Esophagus muscularis mucosa (tissue), 4 donors: ENCODE results near the gene INTS13. TPM values are rescaled to one million over a fixed set of nuclear protein-coding genes. Genes with fewer than 3 reads are reported as not detected.

Source experiments
- DNase-seq: peaks from one replicate; pipeline ENCODE4 v3.0.0-alpha.2; 2017; ENCODE audit errors: extremely low spot score
- H3K27ac ChIP-seq, 4 donors: fragments of 200-600 bp; sonication (generic); replicated peaks in 1 of 4; 1 replicate in 3 of 4; 2 replicates in 1 of 4; pipeline ENCODE4 v1.5.1; 2016 to 2019; ENCODE audit warnings: mild to moderate bottlenecking in 1 of 4
- H3K27me3 ChIP-seq, 4 donors: fragments of 200-600 bp; sonication (generic); one replicate each; pipeline versions ENCODE4 v1.5.1 to v1.6.0; 2016 to 2019
- H3K36me3 ChIP-seq, 4 donors: fragments of 200-600 bp; sonication (generic); one replicate each; pipeline ENCODE4 v1.5.1; 2016 to 2019
- H3K4me1 ChIP-seq, 4 donors: fragments of 200-600 bp; sonication (generic); one replicate each; pipeline ENCODE4 v1.5.1; 2016 to 2019
- H3K4me3 ChIP-seq, 4 donors: fragments of 200-600 bp; sonication (generic); 1 replicate in 2 of 4; 2 replicates in 2 of 4; pipeline ENCODE4 v1.5.1; 2016 to 2019; ENCODE audit warnings: mild to moderate bottlenecking in 4 of 4, moderate library complexity in 1 of 4
- H3K9me3 ChIP-seq, 4 donors: fragments of 200-600 bp; sonication (generic); 1 replicate in 3 of 4; 2 replicates in 1 of 4; pipeline ENCODE4 v1.5.1; 2016 to 2019
- EP300 ChIP-seq: sonication (generic); formaldehyde crosslinking; IDR thresholded peaks from one replicate; pipeline ENCODE4 v1.6.1; 2017; ENCODE audit warnings: antibody characterized with exemption
- POLR2A ChIP-seq: fragments of 450-650 bp; IDR thresholded peaks from one replicate; pipeline ENCODE4 v1.6.1; 2017; ENCODE audit warnings: antibody characterized with exemption, moderate library complexity, mild to moderate bottlenecking, low read depth
- POLR2AphosphoS5 ChIP-seq, 2 donors: sonication (generic); formaldehyde crosslinking; IDR thresholded peaks; one replicate each; pipeline ENCODE4 v1.6.1; 2017; ENCODE audit warnings: antibody characterized with exemption in 2 of 2
- WGBS: methylation state at CpG from one replicate; pipeline ENCODE4 v1.1.5; 2018; 5-methylcytosine and 5-hydroxymethylcytosine counted together
- intact Hi-C: fragments of 100-400 bp; cut with DNase I; formaldehyde crosslinking; loops from one replicate; pipeline ENCODE4 v1.15.1; 2023
- total RNA-seq, 4 donors: library from RNA; depleted of rRNA; stranded (reverse); fragments of >200 nt; gene quantifications; one replicate each; pipeline versions ENCODE4 v1.1.0 to v1.2.1, GENCODE V29; 2016
- TF ChIP-seq, protein P1 (sequence below), 3 experiments: fragments of 200-600 bp in 2 of 3; fragments of 450-650 bp in 1 of 3; sonication (generic) in 2 of 3; IDR thresholded peaks; one replicate each; pipeline ENCODE4 v1.5.1; 2017 to 2019; ENCODE audit warnings: antibody characterized with exemption in 3 of 3, mild to moderate bottlenecking in 2 of 3, moderate library complexity in 1 of 3

INTS13 gene
- total RNA-seq, 4 donors from 2014 or later, result 14.2 to 24.9 (median 22.7) TPM

- TF ChIP-seq, protein P1, sequence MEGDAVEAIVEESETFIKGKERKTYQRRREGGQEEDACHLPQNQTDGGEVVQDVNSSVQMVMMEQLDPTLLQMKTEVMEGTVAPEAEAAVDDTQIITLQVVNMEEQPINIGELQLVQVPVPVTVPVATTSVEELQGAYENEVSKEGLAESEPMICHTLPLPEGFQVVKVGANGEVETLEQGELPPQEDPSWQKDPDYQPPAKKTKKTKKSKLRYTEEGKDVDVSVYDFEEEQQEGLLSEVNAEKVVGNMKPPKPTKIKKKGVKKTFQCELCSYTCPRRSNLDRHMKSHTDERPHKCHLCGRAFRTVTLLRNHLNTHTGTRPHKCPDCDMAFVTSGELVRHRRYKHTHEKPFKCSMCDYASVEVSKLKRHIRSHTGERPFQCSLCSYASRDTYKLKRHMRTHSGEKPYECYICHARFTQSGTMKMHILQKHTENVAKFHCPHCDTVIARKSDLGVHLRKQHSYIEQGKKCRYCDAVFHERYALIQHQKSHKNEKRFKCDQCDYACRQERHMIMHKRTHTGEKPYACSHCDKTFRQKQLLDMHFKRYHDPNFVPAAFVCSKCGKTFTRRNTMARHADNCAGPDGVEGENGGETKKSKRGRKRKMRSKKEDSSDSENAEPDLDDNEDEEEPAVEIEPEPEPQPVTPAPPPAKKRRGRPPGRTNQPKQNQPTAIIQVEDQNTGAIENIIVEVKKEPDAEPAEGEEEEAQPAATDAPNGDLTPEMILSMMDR (IDR thresholded peaks at IDR 0.05), result no peak
- peak in 1 of 2 donors; percentile 75 for TF ChIP-seq POLR2AphosphoS5 (IDR thresholded peaks at IDR 0.05)
- 10% methylated on average over 4 of the region's 6 CpGs for WGBS
- no peaks in the 10 kb centered on the region for H3K36me3 ChIP-seq
- H3K27ac ChIP-seq, result peak overlapping the region; percentile 41 to 75 (median 54)
- no peaks in the 10 kb centered on the region for H3K27me3 ChIP-seq
- H3K9me3 ChIP-seq, result no peaks in the 10 kb centered on the region
- H3K4me1 ChIP-seq, result peaks cover 16 to 19% (median 17%) of the 10 kb centered on the region in 4 donors
- intact Hi-C loops, result no loop called here
- peak; percentile 92 for DNase-seq
- H3K4me3 ChIP-seq, result no peak overlapping the region
These were observed 59.1 kb downstream of the INTS13 start for GRCh38 chr12:26878661-26879119.

DNA sequence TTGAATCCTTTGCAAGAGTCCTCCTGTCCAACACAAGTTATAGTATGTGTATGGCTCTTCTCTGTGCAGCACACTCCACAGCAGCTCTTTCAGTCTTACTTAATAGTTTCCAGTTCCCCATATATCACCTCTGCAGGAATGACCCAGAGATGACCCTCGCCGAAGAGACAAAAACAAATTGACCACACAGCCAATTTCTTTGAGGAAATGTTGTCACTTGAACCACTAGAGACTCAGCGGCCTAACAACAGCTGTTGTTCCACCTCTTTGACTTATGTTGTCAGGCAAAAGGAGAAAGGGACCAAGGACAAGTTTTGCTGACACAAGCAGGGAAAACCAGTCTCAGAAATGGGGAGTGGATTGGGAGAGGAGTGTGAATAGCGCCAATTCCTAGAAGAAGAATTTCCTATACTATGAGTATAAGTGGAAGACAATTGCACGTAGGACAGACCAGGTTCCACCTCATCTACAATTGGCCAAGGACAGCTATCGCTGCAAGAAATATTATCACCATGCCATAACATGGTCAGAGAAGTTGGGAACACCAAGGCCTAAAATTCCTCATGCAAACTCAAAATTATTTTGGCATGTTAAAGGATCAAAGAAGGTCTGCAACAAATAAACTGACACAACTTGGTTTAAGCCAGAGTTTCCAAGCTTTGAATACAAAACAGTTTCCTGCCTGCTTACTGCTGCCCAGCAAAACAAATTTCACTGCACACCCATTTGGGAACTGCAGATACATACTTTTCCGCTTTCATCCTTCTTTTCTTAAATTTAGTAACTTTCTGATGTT is 63.1 kb downstream of the INTS13 start:
- no peak overlapping the region for H3K27ac ChIP-seq
- 67% methylated on average over 7 of the region's 7 CpGs for WGBS
- H3K4me1 ChIP-seq, result peaks cover 28 to 35% (median 32%) of the 10 kb centered on the region in 4 donors
- H3K36me3 ChIP-seq, result no peaks in the 10 kb centered on the region
- H3K9me3 ChIP-seq, result no peaks in the 10 kb centered on the region
- peak; percentile 70 for DNase-seq
- no peak overlapping the region for H3K4me3 ChIP-seq
- H3K27me3 ChIP-seq, result no peaks in the 10 kb centered on the region
- intact Hi-C loops, result no loop called here
- TF ChIP-seq, protein P1 (IDR thresholded peaks at IDR 0.05), result no peak
- TF ChIP-seq POLR2AphosphoS5 (IDR thresholded peaks at IDR 0.05) (no peak), EP300 (no peak), POLR2A (no peak)

GRCh38 chr12:26872625-26873024 is 65.2 kb downstream of the INTS13 start:
- H3K9me3 ChIP-seq, result no peaks in the 10 kb centered on the region
- no peak overlapping the region for H3K27ac ChIP-seq
- no peaks in the 10 kb centered on the region for H3K27me3 ChIP-seq
- no peak overlapping the region for H3K4me3 ChIP-seq
- no peak for DNase-seq
- H3K4me1 ChIP-seq, result peaks cover 11 to 19% (median 15%) of the 10 kb centered on the region in 4 donors
- TF ChIP-seq, protein P1 (IDR thresholded peaks at IDR 0.05), result no peak
- TF ChIP-seq POLR2A, result no peak
- no peak for TF ChIP-seq POLR2AphosphoS5 (IDR thresholded peaks at IDR 0.05)
- TF ChIP-seq EP300, result no peak
- WGBS, result 90% methylated on average over 1 of the region's 1 CpG
- no peaks in the 10 kb centered on the region for H3K36me3 ChIP-seq
- intact Hi-C loops, result no loop called here

DNA sequence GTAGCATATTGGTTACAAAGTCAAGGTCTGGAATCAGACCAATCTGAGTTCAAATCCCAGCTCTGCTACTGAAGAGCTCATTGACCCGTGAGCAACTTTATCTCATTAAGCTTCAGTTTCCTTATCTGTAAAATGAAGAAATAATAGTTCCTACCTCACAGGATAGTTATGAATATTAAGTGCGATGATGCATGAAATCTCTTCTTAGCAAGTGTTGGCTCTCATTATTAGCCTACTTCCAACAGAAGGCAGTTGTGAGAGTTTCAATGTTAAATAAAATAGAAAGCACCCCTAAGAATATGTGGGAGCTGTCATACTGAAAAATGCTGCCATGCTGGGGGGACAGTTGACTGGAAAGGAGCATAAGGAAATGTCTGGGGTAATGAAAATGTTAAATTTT is 65.8 kb downstream of the INTS13 start:
- no peak for DNase-seq
- H3K36me3 ChIP-seq, result no peaks in the 10 kb centered on the region
- peaks cover 9 to 19% (median 15%) of the 10 kb centered on the region in 4 donors for H3K4me1 ChIP-seq
- WGBS, result 100% methylated on average over 2 of the region's 2 CpGs
- H3K4me3 ChIP-seq, result no peak overlapping the region
- intact Hi-C loops, result no loop called here
- TF ChIP-seq POLR2AphosphoS5 (IDR thresholded peaks at IDR 0.05) (no peak), POLR2A (no peak), EP300 (no peak)
- TF ChIP-seq, protein P1 (IDR thresholded peaks at IDR 0.05), result no peak
- no peaks in the 10 kb centered on the region for H3K27me3 ChIP-seq
- H3K9me3 ChIP-seq, result no peaks in the 10 kb centered on the region
- H3K27ac ChIP-seq, result no peak overlapping the region
